Middle frontal gyrus (tissue), 1 donor: ENCODE data around the gene PTPRJ.

Source experiments
- DNase-seq: peaks from one replicate; pipeline ENCODE4 v3.0.0-alpha.2; 2015; ENCODE audit warnings: low spot score; ENCODE audit errors: extremely low spot score

Gene PTPRJ

DNA sequence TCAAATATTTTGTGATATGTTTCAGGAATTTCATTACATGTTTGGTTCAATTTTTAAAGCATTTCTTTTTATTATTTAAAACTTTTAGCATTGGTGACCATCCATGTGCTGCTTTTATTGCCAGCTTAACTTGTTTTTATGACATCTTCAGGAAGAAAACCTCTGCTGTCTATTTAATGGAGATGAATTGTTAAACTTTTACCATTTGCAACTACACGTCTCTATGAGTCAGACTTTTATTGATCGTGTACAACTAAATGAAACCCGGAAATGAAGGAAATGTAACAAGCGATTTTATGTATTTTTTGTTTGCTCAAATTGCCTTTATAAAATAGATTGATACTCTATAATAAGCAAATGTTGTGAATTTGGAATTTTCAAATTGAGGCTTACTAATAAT lies 113.0 kb downstream of the PTPRJ start:
- no peak for DNase-seq

DNA sequence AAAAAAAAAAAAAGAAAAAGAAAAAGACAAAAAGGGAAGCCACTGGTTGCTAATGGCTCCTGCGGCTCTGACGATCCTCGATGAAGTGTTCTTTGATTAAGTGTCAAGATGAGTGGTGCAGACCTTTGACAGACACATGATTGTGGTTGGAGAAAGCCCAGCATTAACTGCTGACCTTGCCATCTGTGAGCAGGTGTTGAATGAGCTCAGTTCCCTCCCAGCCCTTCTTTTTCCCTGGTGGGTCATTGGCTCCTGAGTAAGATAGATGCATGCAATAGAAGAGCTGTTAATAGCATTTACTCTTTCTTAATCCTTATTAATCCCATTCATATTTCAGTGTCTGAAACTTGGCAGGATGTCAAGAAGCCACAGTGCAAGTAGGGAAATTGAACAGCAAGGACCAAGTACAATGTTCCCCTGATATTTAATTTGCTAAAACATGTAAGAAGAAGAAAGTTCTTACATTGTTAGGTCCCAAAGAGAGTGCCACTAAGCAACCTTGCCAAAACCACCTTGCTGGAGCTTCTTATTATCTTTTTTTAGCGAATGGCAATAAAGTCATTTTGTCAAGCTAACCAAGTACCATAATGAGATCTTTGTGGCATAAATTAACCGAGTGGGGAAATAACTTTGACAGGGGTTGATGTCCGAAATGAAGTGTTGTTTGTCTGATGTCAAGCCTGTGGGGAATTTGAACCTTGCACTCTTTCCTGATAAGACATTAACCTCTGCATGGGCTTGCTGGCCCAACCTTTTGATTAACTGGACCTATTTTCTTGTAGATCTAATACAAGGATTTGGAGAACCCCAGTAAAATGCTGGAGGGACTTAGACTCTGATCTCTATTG lies 113.7 kb downstream of the PTPRJ start:
- no peak for DNase-seq

DNA sequence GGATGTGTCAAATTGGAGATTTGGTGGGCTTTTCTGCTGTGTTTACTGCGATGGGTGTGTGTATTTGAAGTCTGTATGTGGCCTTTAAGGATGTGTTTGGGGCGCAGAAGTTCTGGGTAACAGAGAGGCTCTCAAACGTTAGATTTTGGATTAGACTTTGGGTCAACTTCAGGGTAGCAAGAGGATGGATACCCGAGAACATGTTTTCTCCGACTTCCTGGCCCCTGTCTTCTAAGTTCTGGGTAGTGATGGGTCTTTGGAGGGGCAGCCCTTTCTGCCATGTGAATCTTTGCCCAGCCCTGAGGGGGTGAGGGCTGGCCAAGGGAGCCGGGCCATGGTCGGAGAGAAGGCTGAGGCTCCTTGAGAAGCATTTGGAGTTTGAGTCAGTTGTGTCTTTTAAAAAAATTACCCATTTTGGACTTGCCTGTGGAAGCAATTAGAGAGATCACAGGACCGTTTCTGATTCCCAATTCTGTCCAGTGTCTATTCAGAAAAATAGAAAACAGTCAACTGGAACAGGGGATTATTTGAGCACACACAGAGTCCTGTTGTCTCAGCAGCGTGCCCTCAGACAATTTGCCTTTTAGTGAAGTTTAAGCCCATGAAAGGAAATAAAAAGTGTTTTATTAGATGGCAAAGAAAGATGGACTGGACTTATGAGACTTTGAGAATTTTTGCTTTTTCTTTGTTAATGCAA lies 114.4 kb downstream of the PTPRJ start:
- DNase-seq, result peak; percentile 53

DNA sequence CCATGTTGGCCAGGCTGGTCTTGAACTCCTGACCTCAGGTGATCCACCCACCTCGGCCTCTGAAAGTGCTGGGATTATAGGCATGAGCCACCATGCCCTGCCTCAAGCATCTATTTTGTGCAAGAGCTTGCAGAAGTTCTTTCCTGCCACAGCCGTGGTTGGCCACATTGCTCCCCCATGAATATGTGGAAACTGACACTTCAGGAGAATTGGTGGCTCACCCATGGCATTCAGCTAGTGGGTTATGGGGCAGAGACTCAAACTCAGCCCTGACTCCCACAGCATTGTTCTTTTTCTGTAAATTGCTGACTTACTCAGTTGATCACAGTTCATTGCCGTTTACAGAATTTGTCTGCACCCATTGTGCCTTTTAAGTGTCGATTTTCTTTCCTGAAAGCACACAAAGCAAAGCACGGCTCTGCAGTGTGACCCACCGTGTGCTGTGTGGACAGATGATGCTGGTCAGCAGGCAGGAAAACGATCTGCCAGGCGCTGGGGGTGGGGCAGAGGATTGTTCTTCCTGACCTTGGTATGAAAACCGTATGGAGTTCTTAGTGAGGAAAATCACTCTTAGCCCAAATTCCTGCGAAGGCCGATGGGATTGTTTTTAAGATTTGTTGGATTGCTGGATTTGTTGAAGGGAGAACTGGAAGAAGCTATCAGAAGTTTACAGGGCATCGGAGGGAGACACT lies 115.6 kb downstream of the PTPRJ start:
- no peak for DNase-seq

DNA sequence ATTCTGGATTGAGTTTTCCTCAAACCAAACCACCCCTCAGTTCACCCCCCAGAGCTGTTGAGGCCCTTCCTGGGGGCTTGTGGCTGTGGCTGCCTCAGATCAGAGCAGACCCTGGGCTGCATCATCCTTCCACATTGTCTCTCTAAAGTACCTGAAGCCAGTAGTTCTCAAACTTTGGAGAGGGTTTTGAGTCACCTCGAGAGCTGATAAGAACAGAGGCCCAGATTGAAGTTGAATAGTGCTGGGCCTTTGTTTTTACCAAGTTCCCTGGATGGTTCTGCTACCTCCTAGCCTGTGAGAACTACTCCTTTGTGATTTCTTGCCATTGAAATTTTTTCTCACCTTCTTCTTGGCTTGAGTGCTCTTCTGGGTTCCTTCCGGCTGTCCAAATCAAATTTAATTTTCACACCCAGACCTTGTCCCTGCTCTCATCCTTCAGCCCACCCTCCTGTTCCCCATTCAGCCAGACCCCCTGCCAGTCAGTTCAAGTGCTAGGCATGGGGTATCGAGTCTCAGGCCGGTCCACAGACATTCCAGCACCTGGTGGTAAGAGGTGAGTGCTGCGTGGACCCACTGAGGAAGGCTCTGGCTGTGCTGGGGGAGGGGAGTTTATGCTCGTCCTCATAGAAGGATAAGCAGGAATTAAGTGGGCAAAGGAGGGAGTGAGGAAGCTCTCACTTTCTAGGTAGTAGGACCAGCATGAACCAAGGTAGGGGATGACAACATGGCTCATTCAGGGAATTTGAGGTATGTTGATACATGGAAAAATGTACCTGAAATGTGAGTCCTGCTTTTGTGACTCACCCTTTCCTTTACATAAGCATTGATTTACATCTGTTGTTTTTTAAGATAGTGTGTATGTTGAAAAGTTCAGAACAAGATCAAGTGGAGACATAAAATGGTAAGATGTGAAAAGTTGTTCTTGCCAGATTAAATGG lies 116.5 kb downstream of the PTPRJ start:
- no peak for DNase-seq

DNA sequence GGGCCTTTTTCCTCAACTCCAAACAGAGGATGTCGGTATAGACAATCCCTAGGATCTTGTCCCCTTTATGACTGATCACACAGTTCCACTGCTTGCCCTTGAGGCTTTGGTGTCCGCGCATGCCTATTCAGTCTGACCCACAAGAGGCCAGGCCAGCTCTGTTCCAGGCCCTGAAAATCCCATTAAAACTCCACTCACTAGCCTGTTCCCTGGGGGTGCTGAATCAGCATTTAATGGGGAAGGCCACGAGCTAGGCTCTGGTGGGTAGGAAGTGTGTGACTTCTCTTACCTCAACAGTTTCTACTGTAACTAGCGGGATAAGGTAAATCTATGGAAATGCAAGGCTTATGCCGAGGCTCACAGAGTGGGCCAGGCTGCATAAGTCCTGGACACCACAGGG lies 117.7 kb downstream of the PTPRJ start:
- no peak for DNase-seq

DNA sequence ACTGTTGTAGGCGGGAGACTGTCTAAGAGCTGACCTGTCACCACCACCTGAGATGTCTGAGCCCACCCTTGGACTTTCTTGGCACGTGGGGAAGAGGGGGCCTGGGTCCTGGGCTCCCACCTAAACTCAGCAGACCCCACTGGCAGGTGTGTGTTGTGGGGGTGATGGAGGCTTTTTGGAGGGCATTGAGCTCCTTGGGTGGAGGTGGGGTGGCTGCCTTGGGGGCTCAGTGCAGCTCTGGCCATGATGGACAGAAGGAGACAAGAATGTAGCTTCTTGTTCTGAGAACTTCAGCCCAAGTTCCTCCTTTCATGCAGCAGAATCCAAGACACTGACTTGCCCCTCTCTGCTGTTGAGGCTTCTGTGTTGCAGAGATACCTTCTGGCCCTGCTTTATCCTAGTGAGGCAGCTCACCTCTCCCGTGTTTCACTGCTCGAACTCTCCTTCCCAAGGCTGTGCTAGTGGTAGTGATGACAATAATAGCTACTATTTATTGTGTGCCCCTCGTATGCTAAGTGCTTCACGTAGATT lies 119.6 kb downstream of the PTPRJ start:
- DNase-seq, result no peak

DNA sequence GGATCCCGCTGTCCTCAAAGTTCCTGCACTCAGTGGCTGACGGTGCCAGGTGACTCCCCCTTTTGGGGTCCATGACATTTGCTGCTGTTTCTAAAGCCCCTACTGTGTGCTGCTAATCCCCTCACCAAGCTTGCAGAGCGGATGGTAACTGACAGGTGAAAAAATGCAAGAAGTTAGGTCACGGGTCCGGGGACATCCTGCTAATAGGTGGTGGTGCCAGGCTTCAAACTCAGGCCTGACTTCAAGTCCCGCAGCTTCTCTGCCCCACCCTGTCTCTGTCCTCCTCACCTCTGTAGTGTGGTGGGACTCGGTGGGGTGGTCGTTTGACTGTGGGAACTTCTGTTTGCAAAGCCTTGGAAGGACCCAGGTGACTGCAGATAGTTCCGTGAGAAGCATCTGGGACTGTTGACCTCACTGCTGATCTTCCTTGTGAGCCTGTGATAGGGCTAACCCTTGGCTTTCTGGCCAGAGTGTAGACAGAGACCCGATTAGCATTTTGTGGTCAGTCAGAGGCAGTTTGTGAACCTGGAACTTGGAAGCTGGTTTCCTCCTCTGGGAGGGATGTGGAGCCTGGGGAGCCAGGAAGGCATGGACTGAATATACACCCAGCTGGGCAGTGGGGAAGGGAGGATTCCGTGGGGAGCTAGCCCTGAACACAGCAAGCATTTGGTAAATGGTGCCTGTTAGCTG lies 120.8 kb downstream of the PTPRJ start:
- DNase-seq, result no peak

DNA sequence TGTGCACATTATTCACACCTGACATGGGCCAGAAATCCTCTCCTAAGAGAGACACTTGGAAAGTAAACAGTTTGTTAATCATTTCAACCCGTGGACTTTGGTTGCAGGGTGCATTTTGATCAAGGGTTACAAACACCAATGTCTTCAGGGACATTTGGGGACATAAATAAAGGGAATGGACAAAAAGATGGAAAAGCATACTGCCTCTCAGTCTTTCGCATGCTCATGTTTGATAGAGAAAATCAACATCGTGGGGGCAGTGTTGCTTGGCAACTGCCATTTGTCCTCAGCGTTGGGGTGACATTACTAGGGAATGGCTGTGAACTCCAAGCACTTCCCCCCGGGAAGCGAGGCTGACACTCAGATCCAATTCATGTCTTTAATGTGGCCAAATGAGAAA lies 121.6 kb downstream of the PTPRJ start:
- DNase-seq, result no peak

DNA sequence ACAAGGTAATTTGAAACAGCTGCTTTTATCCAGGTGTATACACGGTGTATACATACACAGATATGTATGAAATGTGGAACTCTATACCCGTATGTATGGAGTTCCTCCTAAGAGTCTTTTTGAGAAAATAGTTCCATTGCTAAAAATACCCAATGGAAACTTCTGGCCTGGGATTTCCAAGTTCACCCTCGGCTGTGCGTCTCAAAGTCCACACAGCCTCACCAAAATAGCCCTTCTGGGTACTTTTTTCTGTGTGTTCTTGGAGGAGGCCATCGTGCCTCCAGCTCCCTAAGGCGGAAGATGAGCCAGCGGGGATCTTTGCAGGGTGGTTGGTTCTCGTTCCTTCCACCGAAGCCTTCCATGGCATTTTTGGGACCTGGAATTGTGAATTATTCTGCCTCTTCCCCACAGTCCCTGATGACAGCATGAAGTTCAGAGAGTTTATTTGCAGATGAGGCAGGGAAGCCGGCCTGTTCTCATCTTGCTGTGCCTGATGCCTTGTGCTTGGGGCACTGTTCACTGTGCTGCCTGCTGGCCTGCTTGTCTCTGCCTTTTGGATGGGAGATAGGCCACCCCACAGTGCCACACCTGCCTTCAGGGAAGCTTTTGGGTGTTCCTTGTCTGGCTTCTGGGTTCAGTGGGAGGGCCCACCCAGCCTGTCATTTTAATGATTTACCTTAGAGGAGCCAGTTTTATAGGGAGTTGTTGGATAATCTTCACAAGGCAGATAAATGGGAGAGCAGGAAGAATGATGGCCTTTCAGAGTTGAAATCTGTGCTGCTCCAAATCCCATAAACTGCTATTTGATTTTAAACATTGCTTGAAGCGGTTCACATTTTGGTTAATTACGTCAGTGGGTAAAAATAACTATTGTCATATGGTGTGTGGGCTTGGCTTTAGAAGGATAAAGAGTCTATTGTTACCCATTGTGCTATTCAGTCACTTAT lies 123.5 kb downstream of the PTPRJ start:
- peak; percentile 58 for DNase-seq

DNA sequence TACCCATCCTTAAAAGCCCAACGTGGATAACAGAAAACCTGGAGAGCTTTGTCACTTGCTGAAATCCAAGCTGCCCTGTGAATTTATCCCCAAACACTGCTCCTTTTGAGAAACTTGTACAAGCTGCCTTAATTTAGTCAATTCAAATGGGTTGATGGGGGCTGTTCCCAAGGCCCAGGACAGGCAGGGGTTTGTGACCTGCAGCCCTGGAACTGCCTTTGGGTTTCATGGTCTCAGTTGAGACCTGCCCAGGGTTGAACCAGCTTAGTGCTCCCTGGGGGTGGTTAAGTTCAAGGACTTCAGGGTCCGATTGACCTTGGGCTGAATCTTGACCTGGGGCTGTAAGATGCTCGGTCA lies 124.2 kb downstream of the PTPRJ start:
- no peak for DNase-seq

DNA sequence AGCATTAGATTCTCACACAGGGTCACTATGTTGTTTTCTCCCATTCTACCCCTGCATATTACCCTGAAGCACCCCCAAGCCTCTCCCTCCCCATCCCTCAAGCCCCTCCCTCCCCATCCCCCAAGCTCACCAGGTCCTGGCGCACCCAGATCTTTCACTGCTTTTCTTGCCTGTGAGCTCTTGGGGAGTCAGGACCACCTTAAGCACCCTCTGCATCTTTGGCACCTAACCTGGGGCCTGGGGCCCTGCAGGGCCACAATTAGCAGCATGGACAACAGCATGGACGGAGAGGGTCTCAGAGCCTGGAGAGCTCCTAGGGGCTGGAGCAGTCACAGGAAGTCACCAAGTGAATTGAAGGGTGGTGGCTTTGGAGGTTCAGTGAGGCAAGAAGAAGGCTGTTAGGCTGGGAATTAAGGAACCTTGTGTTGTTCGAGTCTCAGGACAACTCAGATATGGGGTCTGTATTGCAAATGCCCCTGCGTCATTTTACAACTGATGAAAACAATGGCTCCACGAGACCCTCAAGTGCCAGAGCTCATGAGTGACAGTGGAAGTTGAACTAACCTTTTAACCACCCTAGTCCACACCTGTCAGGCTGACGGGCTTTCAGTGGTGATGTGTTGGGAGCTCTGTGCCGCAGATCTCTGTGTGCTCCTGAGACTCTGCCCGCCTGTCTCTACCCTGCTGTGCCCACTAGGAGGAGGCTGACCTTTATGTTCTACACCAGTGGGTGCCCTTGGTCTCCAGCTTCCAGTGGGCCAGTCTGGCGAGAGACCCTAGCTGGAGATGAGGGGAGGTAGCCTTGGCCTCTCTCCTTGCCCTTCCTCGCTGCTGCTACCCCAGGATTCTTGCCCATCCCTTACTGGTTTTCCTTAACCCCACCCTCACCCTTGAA lies 125.0 kb downstream of the PTPRJ start:
- DNase-seq, result no peak

DNA sequence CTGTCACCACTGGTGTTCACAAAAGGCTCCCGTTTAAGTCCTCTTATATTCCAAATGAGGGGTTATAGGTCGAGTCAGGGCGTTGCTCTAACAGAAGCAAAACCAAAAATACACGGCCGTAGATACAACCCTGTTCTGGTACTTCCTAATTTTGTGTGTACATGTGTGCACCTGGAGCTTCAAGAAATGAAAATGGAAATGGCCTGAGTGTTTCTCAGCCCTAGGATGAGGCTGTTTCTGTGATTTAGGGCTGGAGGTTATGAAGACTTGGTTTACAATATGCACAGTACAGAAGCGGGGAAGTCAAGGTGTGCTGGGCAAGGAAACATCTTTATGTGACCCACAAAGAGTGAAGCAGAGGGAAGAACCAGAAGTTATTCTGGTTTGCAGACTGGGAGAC lies 125.8 kb downstream of the PTPRJ start:
- DNase-seq, result no peak

DNA sequence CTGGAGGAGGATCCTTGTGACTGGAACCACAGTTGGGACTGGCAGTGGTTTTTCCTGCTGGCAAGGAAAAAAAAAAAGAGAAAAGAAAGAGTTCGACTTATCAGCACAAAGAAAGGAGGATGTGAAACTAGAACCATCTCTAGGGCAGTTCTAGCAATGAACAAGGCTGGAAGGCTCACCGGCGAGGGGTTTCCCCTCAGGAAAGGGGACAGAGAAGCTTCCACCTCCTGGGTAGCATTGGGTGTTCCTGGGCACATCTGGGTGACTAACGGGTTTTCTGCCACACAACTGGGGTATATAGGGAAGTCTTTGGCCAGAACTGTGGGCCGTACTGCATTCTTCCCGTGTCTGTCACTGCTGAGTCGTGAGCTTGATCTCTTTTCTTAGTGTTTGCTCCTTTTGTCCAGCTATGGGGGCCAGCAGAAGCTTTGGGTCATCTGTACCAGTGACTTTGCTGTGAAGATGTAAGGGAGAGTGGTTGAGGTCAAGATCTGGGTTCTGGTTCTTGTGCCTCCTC lies 126.9 kb downstream of the PTPRJ start:
- no peak for DNase-seq

DNA sequence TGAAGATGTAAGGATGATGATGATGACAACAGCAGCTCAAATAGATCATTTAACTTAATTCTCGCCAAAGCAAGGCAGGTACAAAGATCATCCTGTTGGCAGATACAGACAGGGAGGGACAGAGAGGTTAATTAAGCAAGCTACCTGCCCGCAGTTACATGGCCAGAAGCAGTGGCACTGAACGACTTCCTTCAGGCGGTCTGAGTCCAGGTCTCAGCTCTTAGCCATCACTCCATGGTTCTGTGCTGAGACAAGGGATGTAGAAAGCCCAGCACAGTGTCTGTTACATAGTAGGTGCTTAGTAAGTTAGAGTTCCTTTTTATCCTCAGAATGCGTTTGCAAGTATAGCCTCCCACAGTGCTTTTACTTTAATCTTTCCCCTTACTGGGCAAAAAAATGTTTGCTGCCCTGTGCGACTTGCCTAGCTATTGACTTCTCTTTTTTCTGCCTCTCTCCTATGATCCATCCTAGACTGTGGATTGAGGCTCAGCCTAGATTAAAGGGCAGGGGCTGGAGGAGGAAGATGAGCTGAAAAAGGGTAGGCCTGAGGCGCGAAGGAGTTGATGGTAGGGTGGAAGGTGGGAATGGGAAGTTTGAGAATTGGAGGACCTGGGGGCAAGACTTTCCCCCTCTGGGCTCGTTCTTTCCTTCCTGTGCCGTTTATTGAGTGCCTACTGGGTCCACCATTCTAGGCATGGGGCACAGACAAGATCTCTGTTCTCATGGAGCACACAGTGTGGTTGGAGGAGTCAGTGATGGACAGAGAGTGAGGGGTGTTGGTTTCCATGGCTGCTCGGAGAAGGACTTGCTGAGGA lies 128.1 kb downstream of the PTPRJ start:
- DNase-seq, result no peak

DNA sequence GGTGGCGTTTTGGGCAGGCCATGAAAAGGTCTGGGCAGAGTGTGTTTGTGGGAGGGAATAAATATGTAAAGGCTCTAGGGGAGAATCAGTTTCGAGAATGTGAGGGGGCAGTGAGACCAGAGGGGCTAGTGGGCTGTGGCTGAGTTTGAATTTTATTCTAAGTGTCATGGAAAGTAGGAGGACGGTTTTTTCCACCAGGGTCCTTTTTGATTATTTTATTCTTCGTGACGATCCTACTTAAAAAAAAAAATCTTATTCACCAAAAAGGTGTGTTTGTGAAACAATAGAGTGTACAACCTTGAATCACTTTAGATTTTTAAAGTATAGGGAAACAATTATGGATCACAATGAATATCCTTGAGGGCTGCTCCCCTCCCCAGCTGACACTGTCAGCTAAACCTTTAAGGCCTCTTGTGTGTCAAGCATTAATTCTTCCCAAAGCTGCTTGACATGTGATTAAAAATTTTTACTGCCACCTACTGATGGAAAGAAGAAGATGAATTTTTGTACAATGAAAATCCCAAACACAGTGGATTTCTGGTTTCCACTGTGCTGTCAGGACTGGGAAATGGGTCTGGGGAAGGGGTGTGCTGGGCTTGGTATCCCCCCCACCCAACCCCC lies 128.8 kb downstream of the PTPRJ start:
- DNase-seq, result no peak

DNA sequence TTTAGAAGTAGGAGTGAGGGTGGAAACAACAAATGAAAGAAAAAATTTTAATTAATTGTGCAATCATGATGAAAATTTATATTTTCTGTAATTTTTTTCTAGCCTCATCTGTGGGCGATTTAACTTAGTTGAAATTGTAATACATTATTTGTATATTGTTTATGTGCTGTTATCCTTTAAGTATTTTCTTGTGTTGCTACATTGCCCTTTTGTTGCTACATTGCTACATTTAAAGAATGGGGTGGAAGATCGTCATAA lies 130.1 kb downstream of the PTPRJ start:
- DNase-seq, result no peak
